A375 (cell line): Measurements from ENCODE around the gene TMEM25. TPM values are rescaled to one million over a fixed set of nuclear protein-coding genes. Genes with fewer than 3 reads are reported as not detected.

ENCODE experiments used
- total RNA-seq: library from RNA; depleted of rRNA; stranded (reverse); fragments of >200 nt; shearing (Covaris generic); gene quantifications from 2 replicates; pipeline ENCODE4 v1.2.3, GENCODE V29; 2014; rRNA removed

The TMEM25 gene
- total RNA-seq = 1.8 and 4.7 TPM in 2 replicates

DNA sequence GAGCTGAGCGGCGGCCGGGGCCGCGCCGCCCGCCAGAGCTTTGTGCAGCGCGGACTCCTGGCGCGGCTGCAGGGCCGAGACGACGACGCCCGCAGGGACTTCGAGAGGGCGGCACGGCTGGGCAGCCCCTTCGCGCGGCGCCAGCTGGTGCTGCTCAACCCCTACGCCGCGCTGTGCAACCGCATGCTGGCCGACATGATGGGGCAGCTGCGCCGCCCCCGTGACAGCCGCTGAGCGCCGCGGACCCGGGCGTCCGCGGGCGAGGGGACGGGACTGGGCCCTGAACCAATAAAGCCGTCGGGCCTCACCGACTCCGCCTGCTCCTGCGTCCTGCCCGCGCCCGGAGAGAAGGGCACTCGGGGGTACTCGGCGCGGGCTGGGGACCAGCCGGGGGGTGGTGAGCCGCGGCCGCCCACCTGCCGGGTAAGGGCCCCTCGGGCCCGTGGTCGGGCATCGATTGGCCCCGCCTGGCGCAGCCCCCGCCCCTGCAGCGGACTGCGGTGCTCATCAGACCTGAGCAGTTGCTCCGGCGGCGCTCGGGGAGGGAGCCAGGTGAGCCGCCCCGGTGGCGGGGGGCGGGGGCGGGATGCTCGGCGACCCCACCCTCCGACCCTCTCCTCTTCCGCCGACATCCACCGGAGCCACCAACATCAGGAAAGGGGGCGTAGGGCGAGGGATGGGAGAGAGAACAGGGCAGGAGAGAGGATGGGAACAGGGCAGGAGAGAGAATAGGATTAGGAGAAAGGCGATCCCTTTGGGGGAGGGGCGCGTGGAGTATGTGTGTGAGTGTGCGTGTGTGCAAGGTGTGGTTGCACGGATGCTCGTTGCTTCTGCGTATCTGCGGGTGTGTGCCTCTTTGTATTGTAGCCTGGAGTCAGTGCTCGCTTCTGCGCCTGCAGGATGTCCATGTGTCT, at the start of gene TMEM25:
Gene TMEM25 (plus strand): TSS at position 510 of the 914 bp plus-strand sequence. CDS start 610 bp downstream, outside the sequence.

GRCh38 chr11:118527109-118527508, 3.9 kb upstream of the TMEM25 start, which contains the start of gene TTC36:
Gene TTC36, plus strand, starts transcription at chr11:118527474. Its CDS starts 21 bp downstream, at chr11:118527495.

GRCh38 chr11:118572061-118572980, 41.3 kb downstream of the TMEM25 start, which contains the start of gene ARCN1:
Gene ARCN1, plus strand, starts transcription at chr11:118572409. Its CDS starts 139 bp downstream, at chr11:118572548.

Other genes with a start within 250 kb of the TMEM25 start
- gene CD3E, start 226.5 kb upstream of the TMEM25 start, total RNA-seq = not detected in 2 replicates
- gene CD3D, start 188.5 kb upstream of the TMEM25 start, total RNA-seq = not detected in 2 replicates
- gene CD3G, start 186.8 kb upstream of the TMEM25 start, total RNA-seq = not detected in 2 replicates
- gene UBE4A, start 171.6 kb upstream of the TMEM25 start, total RNA-seq = 30.0 and 32.2 TPM in 2 replicates
- 149 and 192 TPM in 2 replicates for gene ATP5MG, start 129.6 kb upstream of the TMEM25 start, total RNA-seq
- 37.5 and 45.8 TPM in 2 replicates for gene KMT2A, start 94.7 kb upstream of the TMEM25 start, total RNA-seq
- 0.38 and 2.7 TPM in 2 replicates for gene TTC36, start 3.7 kb upstream of the TMEM25 start, total RNA-seq
- 28.7 and 37.0 TPM in 2 replicates for gene IFT46, start 34.7 kb downstream of the TMEM25 start, total RNA-seq
- 144 and 160 TPM in 2 replicates for gene ARCN1, start 41.2 kb downstream of the TMEM25 start, total RNA-seq
- gene PHLDB1, start 76.4 kb downstream of the TMEM25 start, total RNA-seq = 66.2 and 75.3 TPM in 2 replicates
- gene TREH, start 148.5 kb downstream of the TMEM25 start, total RNA-seq = not detected in 2 replicates